Germinal center (tissue), 1 donor: Measurements from ENCODE around the gene NTRK3.

Experiments
- DNase-seq: peaks from one replicate; pipeline ENCODE4 v3.0.0; 2012; ENCODE audit warnings: mixed read lengths, low spot score

Gene NTRK3

GRCh38 chr15:88230823-88231222 lies 25.7 kb downstream of the NTRK3 start:
- no peak for DNase-seq

GRCh38 chr15:88225461-88225860 lies 31.1 kb downstream of the NTRK3 start:
- no peak for DNase-seq

- no peak for DNase-seq
Measured at GRCh38 chr15:88223084-88223483, 33.5 kb downstream of the NTRK3 start.

- no peak for DNase-seq
Measured at GRCh38 chr15:88221836-88222235, 34.7 kb downstream of the NTRK3 start.

- no peak for DNase-seq
Measured at GRCh38 chr15:88220443-88221335, 35.9 kb downstream of the NTRK3 start.

- DNase-seq: no peak
Measured at GRCh38 chr15:88219623-88220022, 36.9 kb downstream of the NTRK3 start.

- no peak for DNase-seq
Measured at GRCh38 chr15:88218557-88219221, 37.9 kb downstream of the NTRK3 start.

GRCh38 chr15:88215066-88215648 lies 41.4 kb downstream of the NTRK3 start:
- no peak for DNase-seq

GRCh38 chr15:88209111-88209510 lies 47.4 kb downstream of the NTRK3 start:
- no peak for DNase-seq

GRCh38 chr15:88208396-88208795 lies 48.1 kb downstream of the NTRK3 start:
- no peak for DNase-seq

GRCh38 chr15:88207565-88207964 lies 49.0 kb downstream of the NTRK3 start:
- DNase-seq: no peak

GRCh38 chr15:88204584-88204983 lies 52.0 kb downstream of the NTRK3 start:
- no peak for DNase-seq

- DNase-seq: no peak
Measured at GRCh38 chr15:88202231-88202630, 54.3 kb downstream of the NTRK3 start.

GRCh38 chr15:88201207-88201606 lies 55.3 kb downstream of the NTRK3 start:
- no peak for DNase-seq

GRCh38 chr15:88196961-88197360 lies 59.6 kb downstream of the NTRK3 start:
- no peak for DNase-seq

GRCh38 chr15:88194162-88194561 lies 62.4 kb downstream of the NTRK3 start:
- DNase-seq: no peak

GRCh38 chr15:88193415-88193814 lies 63.1 kb downstream of the NTRK3 start:
- DNase-seq: no peak

- DNase-seq: no peak
Measured at GRCh38 chr15:88191812-88192165, 64.8 kb downstream of the NTRK3 start.

- DNase-seq: no peak
Measured at GRCh38 chr15:88190232-88190631, 66.3 kb downstream of the NTRK3 start.

GRCh38 chr15:88188300-88188699 lies 68.2 kb downstream of the NTRK3 start:
- DNase-seq: no peak

GRCh38 chr15:88187195-88187594 lies 69.3 kb downstream of the NTRK3 start:
- no peak for DNase-seq

- no peak for DNase-seq
Measured at GRCh38 chr15:88185584-88185983, 71.0 kb downstream of the NTRK3 start.

- DNase-seq: no peak
Measured at GRCh38 chr15:88181613-88182012, 74.9 kb downstream of the NTRK3 start.
